BLaER1 treated with 17β-estradiol and CSF1 and Interleukin-3, amounts not matched to agents 10 nM and 100 nM (cell line): ENCODE data around the gene RABGAP1L.
"Not testable (repeated sequence)": the region's sequence is repeated elsewhere in the genome, so short reads cannot be mapped to it uniquely, and the experiment has no call there.

Experiments used
- H3K27ac ChIP-seq, 11 experiments: shearing (Covaris generic); formaldehyde crosslinking; 2 replicates each; pipeline ENCODE4 v1.8.1; 2022
- H3K27me3 ChIP-seq, 11 experiments: shearing (Covaris generic); formaldehyde crosslinking; 2 replicates each; pipeline ENCODE4 v1.8.1; 2022
- H3K36me3 ChIP-seq, 11 experiments: shearing (Covaris generic); formaldehyde crosslinking; 2 replicates each; pipeline ENCODE4 v1.8.1; 2022
- H3K4me1 ChIP-seq, 10 experiments: shearing (Covaris generic); formaldehyde crosslinking; 2 replicates each; pipeline ENCODE4 v1.8.1; 2022
- H3K4me2 ChIP-seq, 11 experiments: shearing (Covaris generic); formaldehyde crosslinking; 2 replicates each; pipeline ENCODE4 v1.8.1; 2022
- H3K4me3 ChIP-seq, 10 experiments: shearing (Covaris generic); formaldehyde crosslinking; 2 replicates each; pipeline ENCODE4 v1.8.1; 2022
- H3K9ac ChIP-seq, 11 experiments: shearing (Covaris generic); formaldehyde crosslinking; 2 replicates each; pipeline ENCODE4 v1.8.1; 2022
- H3K9me3 ChIP-seq, 11 experiments: shearing (Covaris generic); formaldehyde crosslinking; replicated peaks in 1 of 11; 2 replicates each; pipeline ENCODE4 v1.8.1; 2022
- H4K20me1 ChIP-seq, 11 experiments: shearing (Covaris generic); formaldehyde crosslinking; 2 replicates each; pipeline ENCODE4 v1.8.1; 2022
- Cebpa-rat ChIP-seq, 11 experiments: shearing (Covaris generic); IDR thresholded peaks; 2 replicates each; pipeline ENCODE4 v1.8.1; 2022

The RABGAP1L gene

GRCh38 chr1:175009532-175009931 is 850.2 kb downstream of the RABGAP1L start:
- peaks cover 98 to 100% (median 100%) of the 10 kb centered on the region in 11 experiments for H3K36me3 ChIP-seq
- peaks cover 0 to 10% (median 0%) of the 10 kb centered on the region in 10 experiments; a peak in 7 of 20 replicates for H3K4me1 ChIP-seq
- H3K27ac ChIP-seq = no peak overlapping the region
- H4K20me1 ChIP-seq = peaks cover 23 to 100% (median 77%) of the 10 kb centered on the region in 11 experiments; a peak in 18 of 22 replicates
- H3K4me2 ChIP-seq = no peak overlapping the region
- no peak for TF ChIP-seq Cebpa-rat (IDR thresholded peaks at IDR 0.05)
- H3K9me3 ChIP-seq = no peaks in the 10 kb centered on the region
- no peak overlapping the region for H3K9ac ChIP-seq
- no peaks in the 10 kb centered on the region for H3K27me3 ChIP-seq
- no peak overlapping the region for H3K4me3 ChIP-seq

- H3K4me1 ChIP-seq = peaks cover 0 to 19% (median 0%) of the 10 kb centered on the region in 10 experiments; a peak in 6 of 20 replicates
- H3K36me3 ChIP-seq = peaks cover 99 to 100% (median 100%) of the 10 kb centered on the region in 11 experiments
- no peak for TF ChIP-seq Cebpa-rat (IDR thresholded peaks at IDR 0.05)
- peaks cover 13 to 88% (median 42%) of the 10 kb centered on the region in 11 experiments; a peak in 18 of 22 replicates for H4K20me1 ChIP-seq
- no peaks in the 10 kb centered on the region for H3K9me3 ChIP-seq
- H3K27me3 ChIP-seq = no peaks in the 10 kb centered on the region
- H3K9ac ChIP-seq = no peak overlapping the region
- H3K27ac ChIP-seq = no peak overlapping the region
- H3K4me2 ChIP-seq = no peak overlapping the region
- H3K4me3 ChIP-seq = no peak overlapping the region
Observed at GRCh38 chr1:175013445-175013844, 854.1 kb downstream of the RABGAP1L start.

- Histone ChIP-seq H3K27ac (no peak overlapping the region), H3K36me3 (peaks cover 89 to 100% (median 95%) of the 10 kb centered on the region in 11 experiments), H3K4me3 (no peak overlapping the region), H4K20me1 (peaks cover 13 to 81% (median 39%) of the 10 kb centered on the region in 11 experiments; a peak in 19 of 22 replicates), H3K9ac (no peak overlapping the region), H3K4me2 (no peak overlapping the region), H3K27me3 (no peaks in the 10 kb centered on the region), H3K9me3 (no peaks in the 10 kb centered on the region), H3K4me1 (peaks cover 0 to 19% (median 0%) of the 10 kb centered on the region in 10 experiments; a peak in 6 of 20 replicates)
- TF ChIP-seq Cebpa-rat (IDR thresholded peaks at IDR 0.05) = no peak
Observed at GRCh38 chr1:175015243-175015642, 855.9 kb downstream of the RABGAP1L start.

DNA sequence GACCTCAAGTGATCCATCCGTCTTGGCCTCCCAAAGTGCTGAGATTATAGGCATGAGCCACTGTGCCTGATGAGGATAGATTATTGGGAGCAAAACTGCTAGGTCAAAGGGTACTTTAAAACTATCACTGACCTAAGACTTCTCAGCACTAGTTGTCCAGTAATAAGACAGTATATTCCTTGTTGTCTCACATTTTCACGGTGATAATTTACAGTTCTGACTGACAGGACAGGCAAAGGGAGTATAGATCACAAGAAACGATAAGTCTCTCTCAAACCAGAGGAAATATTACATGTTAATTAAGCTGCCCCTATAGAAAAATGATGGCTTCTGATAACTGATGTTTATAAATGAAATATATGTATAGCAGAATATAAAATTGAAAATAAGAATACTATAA is 860.2 kb downstream of the RABGAP1L start:
- H3K9me3 ChIP-seq = peaks cover 0 to 9% (median 0%) of the 10 kb centered on the region in 11 experiments; a peak in 6 of 22 replicates
- no peaks in the 10 kb centered on the region for H3K27me3 ChIP-seq
- peaks cover 48 to 70% (median 63%) of the 10 kb centered on the region in 11 experiments for H3K36me3 ChIP-seq
- H3K9ac ChIP-seq = no peak overlapping the region
- no peak overlapping the region for H3K4me3 ChIP-seq
- TF ChIP-seq Cebpa-rat (IDR thresholded peaks at IDR 0.05) = no peak
- H3K27ac ChIP-seq = no peak overlapping the region
- H4K20me1 ChIP-seq = peaks cover 0 to 41% (median 14%) of the 10 kb centered on the region in 11 experiments; a peak in 15 of 22 replicates
- peaks cover 7 to 38% (median 15%) of the 10 kb centered on the region in 10 experiments for H3K4me1 ChIP-seq
- H3K4me2 ChIP-seq = no peak overlapping the region

- no peak for TF ChIP-seq Cebpa-rat (IDR thresholded peaks at IDR 0.05)
- Histone ChIP-seq H3K4me1 (peaks cover 7 to 21% (median 13%) of the 10 kb centered on the region in 10 experiments), H3K9me3 (peaks cover 0 to 14% (median 0%) of the 10 kb centered on the region in 11 experiments; a peak in 7 of 22 replicates), H4K20me1 (peaks cover 0 to 13% (median 4%) of the 10 kb centered on the region in 11 experiments; a peak in 4 of 22 replicates), H3K4me3 (peak within 1 kb of the TSS; percentile 86 to 96 (median 88)), H3K27me3 (no peaks in the 10 kb centered on the region), H3K36me3 (peaks cover 11 to 33% (median 26%) of the 10 kb centered on the region in 11 experiments), H3K4me2 (peak within 1 kb of the TSS; percentile 80 to 96 (median 89)), H3K9ac (peak within 1 kb of the TSS; percentile 87 to 94 (median 92)), H3K27ac (peak within 1 kb of the TSS; percentile 74 to 93 (median 89))
Observed at GRCh38 chr1:175023043-175023921, 864.0 kb downstream of the RABGAP1L start, which contains the start of gene MRPS14. MRPS14 (minus strand) TSS chr1:175023425; CDS start chr1:175023408, 17 bp downstream.

DNA sequence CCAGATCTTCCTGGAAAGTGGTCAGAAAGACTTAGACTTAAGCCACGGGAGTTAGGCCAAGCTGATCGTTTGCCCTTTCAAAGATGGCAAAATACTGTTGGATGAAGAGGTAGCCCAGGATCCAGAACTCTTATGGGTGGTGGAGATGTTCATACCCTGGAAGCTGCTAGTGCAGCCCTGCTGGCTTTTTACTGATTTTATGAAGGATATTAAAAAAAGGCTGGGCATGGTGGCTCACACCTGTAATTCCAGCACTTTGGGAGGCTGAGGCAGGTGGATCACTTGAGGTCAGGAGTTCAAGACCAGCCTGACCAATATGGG is 864.6 kb downstream of the RABGAP1L start:
- Histone ChIP-seq H3K4me1 (peaks cover 7 to 21% (median 13%) of the 10 kb centered on the region in 10 experiments), H3K36me3 (peaks cover 6 to 27% (median 20%) of the 10 kb centered on the region in 11 experiments; a peak in 18 of 22 replicates), H4K20me1 (peaks cover 0 to 13% (median 4%) of the 10 kb centered on the region in 11 experiments; a peak in 4 of 22 replicates), H3K9ac (peak overlapping the region; percentile 67 to 94 (median 92); a peak in 21 of 22 replicates), H3K27ac (peak overlapping the region; percentile 56 to 93 (median 89); a peak in 21 of 22 replicates), H3K9me3 (peaks cover 0 to 14% (median 0%) of the 10 kb centered on the region in 11 experiments; a peak in 7 of 22 replicates), H3K4me3 (peak overlapping the region; percentile 86 to 96 (median 88)), H3K4me2 (peak overlapping the region; percentile 57 to 78 (median 67))
- H3K27me3 ChIP-seq = not testable (repeated sequence)

- TF ChIP-seq Cebpa-rat (IDR thresholded peaks at IDR 0.05) = no peak
- H3K27me3 ChIP-seq = no peaks in the 10 kb centered on the region
- no peak overlapping the region for H3K4me2 ChIP-seq
- peaks cover 7 to 23% (median 15%) of the 10 kb centered on the region in 10 experiments for H3K4me1 ChIP-seq
- no peak overlapping the region for H3K27ac ChIP-seq
- H4K20me1 ChIP-seq = peaks cover 0 to 13% (median under 1%) of the 10 kb centered on the region in 11 experiments; a peak in 3 of 22 replicates
- H3K9me3 ChIP-seq = peaks cover 0 to 14% (median 0%) of the 10 kb centered on the region in 11 experiments; a peak in 7 of 22 replicates
- H3K36me3 ChIP-seq = peaks cover 0 to 18% (median 13%) of the 10 kb centered on the region in 11 experiments; a peak in 13 of 22 replicates
- no peak overlapping the region for H3K9ac ChIP-seq
- H3K4me3 ChIP-seq = no peak overlapping the region
Observed at GRCh38 chr1:175024773-175025172, 865.5 kb downstream of the RABGAP1L start.

DNA sequence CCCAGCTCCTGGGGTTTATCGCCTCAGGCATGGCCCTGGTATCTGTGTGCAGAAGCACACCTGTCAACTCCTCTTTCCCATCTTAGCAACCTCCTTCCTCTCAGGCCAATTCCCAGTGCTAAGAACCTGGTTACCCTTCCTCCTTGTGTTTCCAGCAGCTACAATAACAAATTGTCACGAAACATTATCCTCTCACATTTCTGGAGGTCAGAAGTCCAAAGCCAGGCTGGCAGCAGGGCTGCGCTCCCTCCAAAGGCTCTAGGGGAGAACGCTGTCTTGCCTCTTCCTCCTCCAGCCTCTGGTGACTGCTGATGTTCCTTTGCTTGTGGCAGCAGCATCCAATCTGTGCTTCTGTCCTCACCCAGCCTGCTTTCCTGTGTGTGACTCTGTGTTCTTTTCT is 874.6 kb downstream of the RABGAP1L start:
- Histone ChIP-seq H3K36me3 (no peaks in the 10 kb centered on the region), H3K27me3 (no peaks in the 10 kb centered on the region), H4K20me1 (no peaks in the 10 kb centered on the region), H3K4me3 (no peak overlapping the region), H3K9ac (no peak overlapping the region), H3K4me2 (no peak overlapping the region), H3K27ac (no peak overlapping the region), H3K9me3 (no peaks in the 10 kb centered on the region), H3K4me1 (peaks cover 0 to 23% (median 5%) of the 10 kb centered on the region in 10 experiments; a peak in 9 of 20 replicates)
- TF ChIP-seq Cebpa-rat (IDR thresholded peaks at IDR 0.05) = no peak

GRCh38 chr1:175034775-175035174 is 875.5 kb downstream of the RABGAP1L start:
- no peaks in the 10 kb centered on the region for H4K20me1 ChIP-seq
- H3K27ac ChIP-seq = no peak overlapping the region
- H3K4me1 ChIP-seq = peaks cover 0 to 23% (median 4%) of the 10 kb centered on the region in 10 experiments; a peak in 7 of 20 replicates
- H3K36me3 ChIP-seq = no peaks in the 10 kb centered on the region
- H3K9ac ChIP-seq = no peak overlapping the region
- TF ChIP-seq Cebpa-rat (IDR thresholded peaks at IDR 0.05) = no peak
- H3K4me3 ChIP-seq = no peak overlapping the region
- no peak overlapping the region for H3K4me2 ChIP-seq
- no peaks in the 10 kb centered on the region for H3K9me3 ChIP-seq
- no peaks in the 10 kb centered on the region for H3K27me3 ChIP-seq
